ENCODE results near the gene ADAMTSL1.

Gene ADAMTSL1

GRCh38 chr9:18666986-18667772 lies 193.2 kb downstream of the ADAMTSL1 start:
- DNase-seq (ENCODE audit: extremely low spot score): no peak
- POLR2A ChIA-PET: interaction anchor here (1.0 kb wide), 1 partner anchor 312 kb away, joined by 3 read pairs; no protein-coding TSS in a partner anchor
- CTCF ChIA-PET: interaction anchor here (0.7 kb wide), 1 partner anchor 276 kb away, joined by 7 read pairs; no protein-coding TSS in a partner anchor

GRCh38 chr9:18668944-18669343 lies 195.0 kb downstream of the ADAMTSL1 start:
- ChIA-PET CTCF (no interaction called here), POLR2A (no interaction called here)
- no peak for TF ChIP-seq FOXK2 (IDR thresholded peaks at IDR 0.05)
- no peak for TF ChIP-seq LEF1 (IDR thresholded peaks at IDR 0.05; ENCODE audit: borderline replicate concordance)
- DNase-seq (ENCODE audit: extremely low spot score): no peak

More at GRCh38 chr9:18666986-18667772, 193.2 kb downstream of the ADAMTSL1 start:
- no peak for TF ChIP-seq ELF4 (IDR thresholded peaks at IDR 0.05)
- peak; percentile 13; the same call in 1 of the 2 replicates for TF ChIP-seq ARNT (IDR thresholded peaks at IDR 0.05)
- no peak for TF ChIP-seq HDGF (IDR thresholded peaks at IDR 0.05; ENCODE audit: borderline replicate concordance)
- TF ChIP-seq, protein P1, sequence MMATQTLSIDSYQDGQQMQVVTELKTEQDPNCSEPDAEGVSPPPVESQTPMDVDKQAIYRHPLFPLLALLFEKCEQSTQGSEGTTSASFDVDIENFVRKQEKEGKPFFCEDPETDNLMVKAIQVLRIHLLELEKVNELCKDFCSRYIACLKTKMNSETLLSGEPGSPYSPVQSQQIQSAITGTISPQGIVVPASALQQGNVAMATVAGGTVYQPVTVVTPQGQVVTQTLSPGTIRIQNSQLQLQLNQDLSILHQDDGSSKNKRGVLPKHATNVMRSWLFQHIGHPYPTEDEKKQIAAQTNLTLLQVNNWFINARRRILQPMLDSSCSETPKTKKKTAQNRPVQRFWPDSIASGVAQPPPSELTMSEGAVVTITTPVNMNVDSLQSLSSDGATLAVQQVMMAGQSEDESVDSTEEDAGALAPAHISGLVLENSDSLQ (IDR thresholded peaks at IDR 0.05): peak; percentile 39
- no peak for TF ChIP-seq TARDBP (IDR thresholded peaks at IDR 0.05)
- TF ChIP-seq FOXM1 (IDR thresholded peaks at IDR 0.05; ENCODE audit: borderline replicate concordance): no peak

DNA sequence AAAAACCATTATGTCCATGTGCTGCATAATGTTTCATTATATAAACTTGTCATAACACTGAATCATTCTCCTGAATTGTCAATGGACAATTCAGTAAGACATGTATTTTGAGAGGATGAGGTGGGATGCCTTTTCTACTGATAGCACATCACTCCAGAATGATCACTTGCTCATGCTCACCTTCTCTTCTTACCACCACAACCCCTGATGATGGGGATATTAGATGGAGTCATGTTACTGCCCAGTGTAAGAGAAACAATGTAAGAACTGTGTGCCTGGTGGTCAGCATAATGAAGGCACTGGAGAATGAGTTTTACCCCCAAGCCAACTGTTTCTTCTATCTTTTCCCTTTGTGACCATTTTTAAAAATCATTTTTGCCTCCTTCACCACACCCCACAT lies 198.8 kb downstream of the ADAMTSL1 start:
- POLR2A ChIA-PET: no interaction called here
- DNase-seq (ENCODE audit: extremely low spot score): no peak
- CTCF ChIA-PET: no interaction called here
- TF ChIP-seq ELF4 (IDR thresholded peaks at IDR 0.05) (no peak), L3MBTL2 (conservative IDR thresholded peaks at IDR 0.05) (no peak), CTBP1 (IDR thresholded peaks at IDR 0.05; ENCODE audit: borderline replicate concordance) (no peak), FOXA1 (IDR thresholded peaks at IDR 0.05) (no peak)

GRCh38 chr9:18673179-18673578 lies 199.2 kb downstream of the ADAMTSL1 start:
- no peak for DNase-seq (ENCODE audit: extremely low spot score)
- POLR2A ChIA-PET: no interaction called here
- TF ChIP-seq SUZ12 (IDR thresholded peaks at IDR 0.05) (no peak), ZNF384 (IDR thresholded peaks at IDR 0.05) (no peak), HDGF (IDR thresholded peaks at IDR 0.05; ENCODE audit: borderline replicate concordance) (no peak), SP1 (IDR thresholded peaks at IDR 0.05) (no peak), CTBP1 (IDR thresholded peaks at IDR 0.05; ENCODE audit: borderline replicate concordance) (no peak), LEF1 (IDR thresholded peaks at IDR 0.05; ENCODE audit: borderline replicate concordance) (no peak), FOXK2 (IDR thresholded peaks at IDR 0.05) (no peak), BHLHE40 (IDR thresholded peaks at IDR 0.05; ENCODE audit: borderline replicate concordance) (no peak), TARDBP (IDR thresholded peaks at IDR 0.05) (no peak), ELF4 (IDR thresholded peaks at IDR 0.05) (no peak), ARNT (IDR thresholded peaks at IDR 0.05) (no peak), FOXA1 (IDR thresholded peaks at IDR 0.05) (no peak), NFRKB (IDR thresholded peaks at IDR 0.05) (no peak), FOXM1 (IDR thresholded peaks at IDR 0.05; ENCODE audit: borderline replicate concordance) (no peak)
- TF ChIP-seq, protein P1 (IDR thresholded peaks at IDR 0.05): no peak
- CTCF ChIA-PET: interaction anchor here (0.6 kb wide), 1 partner anchor 33 kb away, joined by 5 read pairs; no protein-coding TSS in a partner anchor

GRCh38 chr9:18675332-18675731 lies 201.4 kb downstream of the ADAMTSL1 start:
- CTCF ChIA-PET: no interaction called here
- no peak for DNase-seq (ENCODE audit: extremely low spot score)
- POLR2A ChIA-PET: no interaction called here
- TF ChIP-seq ARNT (IDR thresholded peaks at IDR 0.05) (no peak), LEF1 (IDR thresholded peaks at IDR 0.05; ENCODE audit: borderline replicate concordance) (no peak), CTBP1 (IDR thresholded peaks at IDR 0.05; ENCODE audit: borderline replicate concordance) (no peak), SUZ12 (IDR thresholded peaks at IDR 0.05) (no peak), FOXM1 (IDR thresholded peaks at IDR 0.05; ENCODE audit: borderline replicate concordance) (no peak), ELF4 (IDR thresholded peaks at IDR 0.05) (no peak), HDGF (IDR thresholded peaks at IDR 0.05; ENCODE audit: borderline replicate concordance) (no peak), FOXA1 (IDR thresholded peaks at IDR 0.05) (no peak), BHLHE40 (IDR thresholded peaks at IDR 0.05; ENCODE audit: borderline replicate concordance) (no peak), ZNF384 (IDR thresholded peaks at IDR 0.05) (no peak), FOXK2 (IDR thresholded peaks at IDR 0.05) (no peak), NFRKB (IDR thresholded peaks at IDR 0.05) (no peak), L3MBTL2 (conservative IDR thresholded peaks at IDR 0.05) (no peak), SP1 (IDR thresholded peaks at IDR 0.05) (no peak), TARDBP (IDR thresholded peaks at IDR 0.05) (no peak)
- TF ChIP-seq, protein P1 (IDR thresholded peaks at IDR 0.05): no peak

DNA sequence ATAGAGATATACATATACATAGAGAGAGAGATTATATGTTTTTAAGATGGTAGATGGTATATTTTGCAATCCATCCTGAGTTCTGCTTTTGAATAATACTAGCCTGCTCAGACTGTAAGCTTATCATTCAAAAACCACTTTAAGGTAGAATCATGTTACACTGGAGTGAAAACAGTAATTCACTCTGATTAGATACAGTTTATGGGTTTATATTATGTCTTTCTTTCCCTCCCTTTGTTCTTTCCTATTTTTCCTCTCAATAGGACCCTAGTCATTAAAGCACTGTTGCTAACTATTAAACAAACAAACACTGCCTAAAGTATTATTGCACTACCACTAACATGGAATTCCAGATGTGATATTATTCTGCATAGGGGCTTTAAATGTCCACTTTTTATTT lies 202.0 kb downstream of the ADAMTSL1 start:
- CTCF ChIA-PET: no interaction called here
- POLR2A ChIA-PET: no interaction called here
- peak; percentile 20 for DNase-seq (ENCODE audit: extremely low spot score)
- 0 out of 2 replicates have a peak, but pooled peaks have one; percentile 17 for TF ChIP-seq FOXA1 (IDR thresholded peaks at IDR 0.05)
- TF ChIP-seq L3MBTL2 (conservative IDR thresholded peaks at IDR 0.05): no peak
- TF ChIP-seq SP1 (IDR thresholded peaks at IDR 0.05): no peak
- TF ChIP-seq, protein P1 (IDR thresholded peaks at IDR 0.05): peak; percentile 88
- TF ChIP-seq TARDBP (IDR thresholded peaks at IDR 0.05): no peak
- TF ChIP-seq FOXK2 (IDR thresholded peaks at IDR 0.05): no peak
- no peak for TF ChIP-seq SUZ12 (IDR thresholded peaks at IDR 0.05)
- 0 out of 2 replicates have a peak, but pooled peaks have one; percentile 38 for TF ChIP-seq LEF1 (IDR thresholded peaks at IDR 0.05; ENCODE audit: borderline replicate concordance)
- no peak for TF ChIP-seq HDGF (IDR thresholded peaks at IDR 0.05; ENCODE audit: borderline replicate concordance)
- no peak for TF ChIP-seq NFRKB (IDR thresholded peaks at IDR 0.05)
- TF ChIP-seq BHLHE40 (IDR thresholded peaks at IDR 0.05; ENCODE audit: borderline replicate concordance): no peak
- no peak for TF ChIP-seq ELF4 (IDR thresholded peaks at IDR 0.05)
- TF ChIP-seq CTBP1 (IDR thresholded peaks at IDR 0.05; ENCODE audit: borderline replicate concordance): peak; percentile 89; the same call in 1 of the 2 replicates
- peak; percentile 41; the same call in 1 of the 2 replicates for TF ChIP-seq ARNT (IDR thresholded peaks at IDR 0.05)
- no peak for TF ChIP-seq FOXM1 (IDR thresholded peaks at IDR 0.05; ENCODE audit: borderline replicate concordance)

All from HEK293T (cell line).